ENCODE results near the gene LRIF1.
"Not testable (repeated sequence)": the region's sequence is repeated elsewhere in the genome, so short reads cannot be mapped to it uniquely, and the experiment has no call there.

Gene LRIF1, protein sequence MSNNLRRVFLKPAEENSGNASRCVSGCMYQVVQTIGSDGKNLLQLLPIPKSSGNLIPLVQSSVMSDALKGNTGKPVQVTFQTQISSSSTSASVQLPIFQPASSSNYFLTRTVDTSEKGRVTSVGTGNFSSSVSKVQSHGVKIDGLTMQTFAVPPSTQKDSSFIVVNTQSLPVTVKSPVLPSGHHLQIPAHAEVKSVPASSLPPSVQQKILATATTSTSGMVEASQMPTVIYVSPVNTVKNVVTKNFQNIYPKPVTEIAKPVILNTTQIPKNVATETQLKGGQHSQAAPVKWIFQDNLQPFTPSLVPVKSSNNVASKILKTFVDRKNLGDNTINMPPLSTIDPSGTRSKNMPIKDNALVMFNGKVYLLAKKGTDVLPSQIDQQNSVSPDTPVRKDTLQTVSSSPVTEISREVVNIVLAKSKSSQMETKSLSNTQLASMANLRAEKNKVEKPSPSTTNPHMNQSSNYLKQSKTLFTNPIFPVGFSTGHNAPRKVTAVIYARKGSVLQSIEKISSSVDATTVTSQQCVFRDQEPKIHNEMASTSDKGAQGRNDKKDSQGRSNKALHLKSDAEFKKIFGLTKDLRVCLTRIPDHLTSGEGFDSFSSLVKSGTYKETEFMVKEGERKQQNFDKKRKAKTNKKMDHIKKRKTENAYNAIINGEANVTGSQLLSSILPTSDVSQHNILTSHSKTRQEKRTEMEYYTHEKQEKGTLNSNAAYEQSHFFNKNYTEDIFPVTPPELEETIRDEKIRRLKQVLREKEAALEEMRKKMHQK
- long read RNA-seq, donor 1, partial matches to known transcripts = 0 of 4 reads
- long read RNA-seq, donor 1, other reads (novel, unspliced or antisense) = 0 of 4 reads
- long read RNA-seq, donor 2, partial matches to known transcripts = 0 of 4 reads
- long read RNA-seq, donor 2, other reads (novel, unspliced or antisense) = 0 of 4 reads
- long read RNA-seq, donor 3 = 0 reads
- long read RNA-seq, donor 4, partial matches to known transcripts = 0 of 1 reads
- long read RNA-seq, donor 4, other reads (novel, unspliced or antisense) = 0 of 1 reads
- long read RNA-seq, donor 5, partial matches to known transcripts = 0 of 1 reads
- long read RNA-seq, donor 5, other reads (novel, unspliced or antisense) = 0 of 1 reads
- long read RNA-seq, donor 6, partial matches to known transcripts = 0 of 7 reads
- long read RNA-seq, donor 6, other reads (novel, unspliced or antisense) = 0 of 7 reads
- long read RNA-seq, donor 7, partial matches to known transcripts = 0 of 2 reads
- long read RNA-seq, donor 7, other reads (novel, unspliced or antisense) = 0 of 2 reads
- long read RNA-seq, donor 8, partial matches to known transcripts = 0 of 2 reads
- long read RNA-seq, donor 8, other reads (novel, unspliced or antisense) = 0 of 2 reads

DNA sequence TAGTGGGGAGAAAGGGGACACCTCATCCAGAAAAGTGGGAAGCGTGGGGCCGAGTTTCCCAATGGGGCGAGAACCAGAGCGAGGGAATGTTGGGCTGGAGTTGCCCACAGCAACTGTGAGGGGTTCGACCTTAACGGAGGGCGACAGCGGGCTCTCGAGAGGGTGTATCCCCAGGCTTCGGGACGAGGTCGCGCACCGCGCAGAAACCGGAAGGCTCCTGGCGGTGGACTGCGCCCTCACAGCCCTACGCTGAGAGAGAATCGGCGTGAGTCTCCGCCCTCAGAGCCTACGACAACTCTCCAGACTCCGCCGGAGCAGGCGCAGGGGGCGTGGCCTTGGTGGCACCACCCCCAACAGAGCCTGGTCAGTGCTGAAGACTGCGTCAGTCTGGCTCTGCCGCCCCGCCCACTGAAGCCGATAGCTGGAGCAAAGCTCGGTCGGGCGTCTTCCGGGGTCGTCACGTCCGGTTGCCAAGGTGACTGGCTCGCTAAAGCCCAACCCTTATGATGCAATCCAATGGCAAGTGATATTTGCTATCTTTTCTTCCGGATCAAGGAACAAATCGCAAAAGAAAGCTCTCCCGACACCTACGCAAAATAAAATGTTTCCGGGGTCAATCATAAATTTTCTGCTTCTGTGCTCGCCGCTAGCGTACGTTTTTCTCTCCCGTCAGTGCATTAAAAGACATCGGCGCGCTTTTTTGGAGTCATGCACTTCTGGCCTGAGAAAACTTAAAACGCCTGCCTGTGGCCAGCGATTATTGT lies at the start of gene LRIF1:
LRIF1 (minus strand) TSS at position 232 of the 764 bp plus-strand sequence. CDS start 234 bp downstream, outside the sequence.
- DNase-seq = peak; percentile 86

DNA sequence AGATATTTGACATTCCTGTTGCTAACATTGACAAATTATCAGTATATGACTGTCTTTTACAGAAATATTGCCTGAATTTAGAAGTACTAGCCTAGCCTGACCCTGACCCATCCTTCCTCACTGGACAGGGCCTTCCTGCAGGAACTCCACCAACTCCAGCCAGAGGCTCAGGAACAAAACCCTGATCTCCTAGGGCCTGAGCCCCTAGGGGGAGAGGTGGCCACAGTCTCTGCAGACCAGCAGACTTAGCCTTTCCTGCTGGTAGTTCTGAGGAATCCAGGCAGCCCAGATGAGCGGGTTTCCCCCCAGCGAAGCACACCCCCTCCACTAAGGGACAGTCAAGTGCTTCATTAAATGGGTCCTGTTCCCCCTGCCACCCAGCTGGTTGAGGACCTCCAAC lies 44.3 kb upstream of the LRIF1 start:
- DNase-seq = no peak

DNA sequence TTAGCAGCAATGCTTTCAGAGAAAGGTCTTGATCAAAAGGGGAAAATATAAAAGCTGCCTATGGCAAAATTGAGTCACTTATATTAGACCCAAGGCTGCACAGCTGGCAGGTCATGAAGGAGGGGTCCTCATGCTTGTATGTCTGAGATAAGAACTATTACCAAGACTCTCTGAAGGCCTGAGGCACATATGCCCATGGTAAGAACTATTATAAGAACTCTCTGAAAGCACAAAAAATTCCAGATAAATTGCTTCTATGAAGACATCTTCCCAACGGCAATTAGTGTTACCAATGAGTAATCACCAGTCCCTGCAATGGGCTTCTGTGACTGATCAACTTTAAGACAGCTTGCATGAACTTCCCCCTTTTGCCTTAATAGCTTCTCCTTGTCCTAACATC lies 42.8 kb upstream of the LRIF1 start:
- no peak for DNase-seq

DNA sequence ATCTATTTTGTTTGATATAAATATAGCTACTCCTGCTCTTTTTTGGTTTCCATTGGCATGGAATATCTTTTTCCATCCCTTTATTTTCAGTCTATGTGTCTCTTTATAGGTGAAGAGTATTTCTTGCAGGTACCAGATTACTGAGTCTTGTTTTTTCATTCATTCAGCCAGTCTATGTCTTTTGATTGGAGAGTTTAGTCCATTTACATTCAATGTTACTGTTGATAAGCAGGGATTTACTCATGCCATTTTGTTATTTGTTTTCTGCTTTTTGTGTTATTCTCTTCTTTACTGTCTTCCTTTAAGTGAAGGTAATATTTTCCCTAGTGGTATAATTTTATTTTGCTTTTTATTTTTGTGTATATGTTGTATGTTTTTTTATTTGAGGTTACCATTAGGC lies 35.9 kb upstream of the LRIF1 start:
- DNase-seq = not testable (repeated sequence)

DNA sequence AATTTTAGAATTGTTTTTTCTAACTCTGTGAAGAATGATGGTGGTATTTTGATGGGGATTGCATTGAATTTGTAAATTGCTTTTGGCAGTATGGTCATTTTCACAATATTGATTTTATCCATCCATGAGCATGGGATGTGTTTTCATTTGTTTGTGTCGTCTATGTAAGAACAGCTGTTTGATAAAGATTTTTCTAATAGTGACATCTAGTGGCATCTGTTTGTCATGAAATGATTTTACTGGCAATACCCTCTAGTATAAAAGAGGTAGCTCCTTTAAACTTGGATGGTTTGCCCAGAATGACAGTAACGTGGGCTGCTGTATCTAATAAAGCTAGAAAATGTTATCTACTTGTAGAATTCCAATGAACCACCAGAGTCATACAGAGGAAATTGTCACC lies 28.6 kb upstream of the LRIF1 start:
- DNase-seq = not testable (repeated sequence)

DNA sequence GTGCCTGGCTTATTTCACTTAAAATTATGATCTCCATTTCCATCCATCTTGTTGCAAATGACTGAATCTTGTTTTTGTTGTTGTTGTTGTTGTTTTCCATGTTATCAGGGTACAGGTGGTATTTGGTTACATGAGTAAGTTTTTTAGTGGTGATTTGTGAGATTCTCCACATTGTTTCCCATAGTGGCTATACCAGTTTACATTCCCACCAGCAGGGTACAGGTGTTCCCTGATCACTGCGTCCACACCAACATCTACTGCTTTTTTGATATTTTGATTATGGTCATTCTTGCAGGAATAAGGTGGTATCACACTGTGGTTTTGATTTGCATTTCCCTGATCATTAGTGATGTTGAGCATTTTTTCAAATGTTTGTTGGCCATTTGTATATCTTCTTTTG lies 27.6 kb upstream of the LRIF1 start:
- not testable (repeated sequence) for DNase-seq

DNA sequence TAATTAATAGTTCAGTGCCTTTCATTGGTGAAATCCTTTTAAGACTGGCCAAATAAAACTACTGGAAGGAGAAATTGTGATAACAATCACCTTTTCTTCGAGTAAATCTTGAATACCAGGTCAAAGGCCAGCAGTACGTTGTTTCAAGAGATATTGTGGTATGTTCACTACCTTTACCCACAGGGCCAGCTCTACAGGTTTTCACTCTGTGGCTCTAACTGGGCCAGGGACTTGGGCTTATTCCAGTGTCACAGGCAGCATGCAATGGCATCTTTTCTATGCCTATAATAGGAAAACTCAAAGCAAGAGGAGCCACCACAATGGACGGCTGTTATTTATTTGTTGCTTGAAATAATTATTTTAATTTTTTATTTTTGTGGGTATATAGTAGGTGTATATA lies 26.8 kb upstream of the LRIF1 start:
- DNase-seq = no peak

DNA sequence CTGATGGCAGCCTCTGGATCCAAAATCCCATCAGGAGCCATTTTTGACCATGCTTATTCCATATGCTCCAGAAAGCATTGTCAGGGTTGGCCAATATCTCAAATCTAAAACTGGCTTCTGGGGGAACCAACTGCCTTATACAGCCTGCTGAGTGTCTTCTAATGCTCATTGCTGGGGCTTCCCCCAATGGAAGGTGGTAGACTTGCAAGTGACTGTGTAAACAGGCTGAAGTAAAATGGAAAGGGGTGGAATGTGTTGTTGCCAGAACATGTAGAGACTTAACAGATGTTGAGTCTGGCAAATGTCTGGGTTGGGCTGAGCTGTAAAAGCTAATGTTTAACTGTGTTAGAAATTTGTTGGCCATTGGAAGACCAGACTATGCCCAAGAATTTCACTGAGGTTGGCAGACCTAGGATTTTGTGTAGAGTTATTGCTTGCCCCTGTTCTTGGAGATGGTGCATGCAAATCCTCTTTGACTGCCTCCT lies 22.7 kb upstream of the LRIF1 start:
- DNase-seq = no peak

DNA sequence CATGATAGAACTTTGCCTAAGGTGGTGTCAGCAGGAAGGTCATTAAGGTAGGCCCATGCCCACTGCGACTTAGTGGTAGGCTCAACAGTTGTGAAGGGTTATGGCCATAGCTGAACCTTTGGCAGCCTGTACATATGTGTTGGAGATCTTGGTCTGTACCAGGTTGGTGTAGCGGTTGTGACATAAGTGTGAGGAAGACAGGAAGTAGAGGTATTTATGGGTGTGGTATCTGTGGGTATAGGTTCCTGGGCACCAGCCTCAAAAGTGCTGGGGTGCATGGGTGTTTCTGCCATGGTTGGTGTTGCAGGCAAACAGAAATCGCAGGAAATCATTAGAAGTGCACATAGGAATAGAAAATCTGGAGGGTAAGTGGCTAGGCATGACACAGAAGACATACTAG lies 18.6 kb upstream of the LRIF1 start:
- no peak for DNase-seq

DNA sequence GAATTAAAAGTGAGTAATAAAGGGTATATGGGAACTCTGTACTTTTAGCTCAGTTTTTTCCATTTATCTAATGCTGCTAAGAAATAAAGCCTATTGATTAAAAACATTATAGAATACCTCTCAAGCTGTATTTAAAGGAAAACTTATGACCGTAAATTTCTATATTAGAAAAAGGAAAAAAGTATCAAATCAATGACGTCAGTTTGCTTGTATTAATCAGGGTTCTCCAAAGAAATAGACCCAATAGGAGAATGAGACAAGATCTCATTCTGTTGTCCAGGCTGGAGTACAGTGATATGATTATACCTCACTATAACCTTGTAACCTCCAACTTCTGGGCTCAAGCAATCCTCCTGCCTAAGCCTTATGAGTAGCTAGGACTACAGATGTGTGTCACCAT lies 15.4 kb upstream of the LRIF1 start:
- DNase-seq = no peak

DNA sequence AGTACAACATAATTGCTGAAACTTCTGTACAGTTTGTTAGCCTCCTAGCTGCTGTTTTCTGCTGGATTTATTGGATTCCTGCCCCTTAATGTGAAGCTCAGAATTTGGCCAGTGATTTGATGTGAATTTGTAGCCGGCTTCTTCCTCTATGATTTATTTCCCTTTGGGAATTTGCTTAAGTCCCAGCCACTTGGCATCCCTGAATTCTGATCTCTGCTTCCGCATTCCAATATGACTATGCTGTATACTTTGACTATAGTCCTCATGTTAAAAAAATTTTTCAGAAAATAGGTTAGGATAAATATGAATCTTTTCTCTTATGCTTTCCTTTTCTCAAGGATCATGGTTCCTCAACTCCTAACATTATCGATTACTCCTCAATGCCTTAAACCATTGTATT lies 12.4 kb upstream of the LRIF1 start:
- DNase-seq = no peak

DNA sequence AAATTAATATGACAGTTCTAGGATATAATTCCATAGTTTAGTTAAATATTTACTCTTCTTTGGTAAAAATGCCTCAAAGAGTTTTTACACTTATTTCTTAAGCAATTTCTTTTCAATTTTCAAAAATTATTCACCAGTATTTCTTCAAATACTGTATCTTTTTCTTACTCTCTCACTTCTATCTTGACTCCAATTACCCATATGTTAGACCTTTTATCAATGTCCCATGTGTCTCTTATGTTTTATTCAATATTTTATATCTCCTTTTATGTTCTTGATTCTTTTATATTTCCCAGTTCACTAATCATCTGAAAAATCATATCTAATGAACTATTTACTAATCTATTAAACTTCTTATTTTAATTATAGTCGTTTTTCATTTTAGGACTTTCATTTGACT lies 11.5 kb upstream of the LRIF1 start:
- no peak for DNase-seq

DNA sequence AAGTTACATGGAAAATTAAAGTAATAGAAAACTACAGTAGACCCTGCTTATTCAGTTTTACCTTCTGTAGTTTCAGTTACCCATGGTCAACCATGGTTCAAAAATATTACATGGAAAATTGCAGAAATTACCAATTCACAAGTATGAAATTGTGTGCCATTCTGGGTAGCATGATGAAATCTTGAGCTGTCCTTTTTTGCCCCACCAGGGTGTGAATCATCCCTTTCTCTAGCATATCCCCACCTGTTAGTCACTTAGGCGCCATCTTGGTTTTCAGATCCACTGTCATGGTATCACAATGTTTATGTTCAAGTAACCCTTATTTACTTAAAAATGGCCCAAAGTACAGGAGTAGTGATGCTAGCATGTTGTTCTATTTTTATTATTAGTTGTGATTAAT lies 3.5 kb upstream of the LRIF1 start:
- no peak for DNase-seq

DNA sequence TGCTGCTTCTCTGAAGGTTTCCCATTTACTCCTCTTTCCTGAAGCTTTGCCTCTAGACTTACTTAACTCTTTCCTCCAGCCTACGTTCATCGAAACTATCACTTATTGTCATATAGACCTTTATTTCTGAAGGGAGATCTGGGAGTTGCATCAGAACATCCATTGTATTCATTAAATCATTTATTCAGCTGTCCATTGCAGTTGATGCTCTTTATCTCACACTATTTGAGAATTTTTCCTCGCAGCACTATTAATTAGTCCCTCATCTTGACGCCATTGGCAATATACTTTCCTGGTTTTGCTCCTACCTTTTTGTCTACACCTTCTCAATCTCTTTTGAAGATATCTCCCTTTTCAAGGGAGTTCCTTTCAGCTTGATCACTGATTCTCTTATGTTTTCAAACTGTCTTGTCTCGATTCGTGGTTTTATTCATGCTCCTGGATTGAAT lies 757 bp upstream of the LRIF1 start:
- no peak for DNase-seq

DNA sequence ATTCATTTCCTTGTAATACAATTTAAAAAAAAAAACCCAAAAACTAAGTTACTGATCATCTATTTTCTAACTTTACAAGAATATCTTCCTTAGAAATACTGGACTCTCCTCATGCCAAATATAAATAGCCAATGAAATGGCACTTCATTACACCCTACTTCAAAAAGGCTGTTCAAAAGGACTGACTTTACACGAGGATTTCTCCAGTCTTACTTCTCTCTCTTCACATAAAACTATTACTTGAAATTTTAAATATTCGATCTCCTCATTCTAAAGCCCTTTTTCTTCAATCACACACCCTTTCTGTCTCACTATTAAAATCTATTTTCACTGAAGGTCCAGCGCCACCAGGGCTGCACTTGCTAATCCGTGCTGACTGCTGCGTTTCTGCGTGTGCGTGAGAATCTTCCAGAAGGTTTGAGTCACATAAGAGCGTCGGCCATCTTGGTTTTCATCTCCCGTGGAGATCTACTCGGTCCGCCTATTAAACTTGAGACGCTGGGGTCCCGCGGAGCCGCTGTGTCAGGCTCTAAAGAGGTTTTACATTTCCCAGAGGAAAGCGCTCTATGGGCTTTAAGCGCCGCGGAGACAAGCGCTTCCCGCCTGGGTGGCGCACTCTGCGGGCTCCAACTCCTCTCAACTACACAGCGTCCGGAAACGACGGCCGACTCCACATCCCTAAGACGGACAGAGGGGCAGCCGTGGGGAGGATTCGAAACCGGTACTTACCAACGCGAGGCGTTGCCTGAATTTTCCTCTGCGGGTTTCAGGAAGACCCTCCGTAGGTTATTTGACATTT lies 631 bp downstream of the LRIF1 start:
- no peak for DNase-seq

DNA sequence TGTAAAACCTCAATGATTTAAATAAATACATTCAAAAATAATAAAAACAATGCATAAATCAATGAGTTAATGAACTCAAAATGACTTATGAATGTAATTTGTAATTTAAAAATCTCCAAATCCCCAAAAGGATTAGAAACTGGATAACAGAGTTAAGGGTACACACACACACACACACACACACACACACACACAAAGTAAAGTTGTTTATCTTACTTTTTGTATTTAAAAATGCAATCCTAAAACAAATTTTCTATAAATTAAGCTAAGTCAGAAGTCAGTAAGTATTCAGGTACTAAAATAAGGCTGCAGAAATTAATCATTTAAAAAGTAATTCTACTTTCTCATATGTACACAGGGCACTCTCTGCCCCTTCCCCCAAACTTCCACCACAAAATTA lies 1.8 kb downstream of the LRIF1 start:
- DNase-seq = no peak

DNA sequence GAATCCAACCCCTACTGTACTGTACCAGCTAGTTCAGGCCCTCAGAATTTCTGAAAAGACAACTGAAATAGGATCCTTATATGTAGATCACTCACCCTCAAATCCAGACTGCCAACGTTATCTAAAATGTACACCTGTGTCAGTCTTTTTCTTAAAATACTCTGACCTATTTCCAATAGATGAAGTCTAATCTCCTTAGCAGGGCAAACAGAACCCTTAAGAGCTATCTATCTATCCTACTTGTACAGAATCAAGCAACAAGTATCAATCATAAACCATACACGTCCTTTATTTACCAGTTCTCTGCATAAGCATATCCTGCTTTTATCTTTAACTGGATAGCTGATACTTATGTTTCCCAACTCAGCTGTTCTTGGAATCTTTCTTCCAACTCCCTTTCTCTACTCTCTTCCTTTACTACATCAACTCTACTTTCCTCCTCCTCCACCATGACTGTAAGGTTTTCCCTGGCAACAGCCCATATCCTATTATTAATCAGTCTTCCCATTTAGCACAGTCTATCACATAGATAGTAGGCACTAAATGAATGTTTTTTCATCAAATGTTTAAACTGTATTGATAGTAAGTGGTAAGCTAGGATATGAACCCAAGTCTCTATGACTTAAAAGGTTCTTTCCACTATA lies 2.8 kb downstream of the LRIF1 start:
- no peak for DNase-seq

DNA sequence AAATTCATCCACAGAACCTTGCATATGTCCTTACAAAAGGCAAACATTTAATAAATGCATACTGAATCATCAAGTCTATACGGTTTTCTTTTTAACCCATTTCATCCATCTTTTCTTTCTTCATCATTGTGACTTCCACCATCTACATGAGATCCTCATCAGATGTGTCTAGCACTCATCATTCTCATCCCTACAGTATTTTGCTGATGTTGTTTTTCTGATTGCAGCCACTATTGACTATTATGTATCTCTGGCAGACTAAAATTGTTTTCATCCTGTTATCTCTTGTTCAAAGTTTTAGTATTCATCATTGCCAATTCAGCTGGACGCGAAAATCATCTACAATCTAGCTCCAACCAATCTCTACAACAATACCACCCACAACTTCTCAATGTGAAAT lies 5.9 kb downstream of the LRIF1 start:
- DNase-seq = no peak

DNA sequence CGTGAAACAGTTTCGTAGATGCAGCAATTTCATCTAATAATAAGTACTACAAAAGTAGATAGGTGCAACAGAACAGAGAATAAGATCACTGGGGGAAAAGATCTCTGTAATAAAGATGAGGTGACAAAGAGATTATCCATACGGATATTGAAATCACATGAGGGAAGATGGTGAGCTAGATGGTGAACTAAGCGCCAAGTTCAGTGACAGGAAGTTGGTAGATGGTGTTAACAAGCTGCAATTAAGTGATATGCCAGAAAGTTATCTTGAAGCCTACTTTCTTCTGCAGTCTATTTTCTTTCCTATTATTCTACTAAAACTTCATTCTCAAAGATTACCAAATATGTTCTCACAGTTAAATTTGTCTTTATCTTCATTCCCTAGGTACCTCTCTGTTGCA lies 7.1 kb downstream of the LRIF1 start:
- no peak for DNase-seq

DNA sequence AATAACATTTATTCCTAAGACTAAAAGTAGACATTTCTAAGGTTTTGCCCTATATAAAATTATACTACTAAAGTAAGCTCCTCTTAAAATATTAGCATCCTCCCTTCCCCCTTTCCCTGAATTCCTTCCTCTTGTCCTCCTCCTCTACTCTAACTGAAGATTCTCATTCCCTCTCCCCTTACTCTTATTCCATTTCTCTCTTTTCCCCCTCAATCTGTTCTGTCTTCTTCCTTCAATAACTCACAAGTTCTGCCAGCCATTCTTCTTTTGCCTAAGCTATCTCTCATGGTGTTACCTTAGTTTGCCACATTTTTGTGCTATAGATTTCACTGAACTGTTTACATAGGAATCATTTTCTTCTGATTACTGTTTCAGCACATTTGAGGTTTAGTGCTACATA lies 10.7 kb downstream of the LRIF1 start:
- DNase-seq = no peak

Data from right kidney (tissue), 9 donors.